Measurements from ENCODE around the gene PPP1R16B.

The PPP1R16B gene

GRCh38 chr20:38840053-38840893 lies 34.8 kb downstream of the PPP1R16B start:
- no peak overlapping the region for H3K4me2 ChIP-seq (ENCODE audit: low read length, poor library complexity, severe bottlenecking)
- no peak overlapping the region for H2AK5ac ChIP-seq (ENCODE audit: low read length, severe bottlenecking)
- no peaks in the 10 kb centered on the region for H3K9me3 ChIP-seq (ENCODE audit: control insufficient read depth, low read length)
- H3K27ac ChIP-seq (ENCODE audit: low read length, poor library complexity, severe bottlenecking): no peak overlapping the region
- H3K14ac ChIP-seq (ENCODE audit: low read length in 2 of 2): peak overlapping the region in 1 of 2 experiments; percentile 5
- no peak overlapping the region for H2BK15ac ChIP-seq (ENCODE audit: low read depth, poor library complexity, severe bottlenecking)
- no peak overlapping the region for H3K23ac ChIP-seq (ENCODE audit: low read length in 2 of 2)
- H2BK5ac ChIP-seq (ENCODE audit: low read depth, low read length, poor library complexity, severe bottlenecking): no peak overlapping the region
- DNase-seq: no peak
- H4K91ac ChIP-seq (ENCODE audit: low read length): no peak overlapping the region
- no peak overlapping the region for H2AFZ ChIP-seq (ENCODE audit: low read depth, low read length)
- no peak overlapping the region for H3K9ac ChIP-seq (ENCODE audit: low read length)
- H3K79me1 ChIP-seq (replicated peaks; ENCODE audit: low read length, poor library complexity, severe bottlenecking): no peaks in the 10 kb centered on the region
- 74% methylated on average over 10 of the region's 14 CpGs for WGBS
- H3K27me3 ChIP-seq (ENCODE audit: control insufficient read depth in 1 of 2, insufficient read depth in 1 of 2, low read length in 2 of 2): peaks cover 14 to 46% of the 10 kb centered on the region in 2 experiments
- no peak overlapping the region for H3K4ac ChIP-seq (ENCODE audit: low read depth in 1 of 2, low read length in 2 of 2)
- no peak overlapping the region for H4K8ac ChIP-seq (ENCODE audit: low read length)
- no peak overlapping the region for H2BK12ac ChIP-seq (ENCODE audit: low read length in 2 of 2)
- H3K4me3 ChIP-seq (ENCODE audit: insufficient read depth in 1 of 2, low read depth in 1 of 2, low read length in 2 of 2): no peak overlapping the region
- no peak overlapping the region for H3K18ac ChIP-seq (ENCODE audit: low read depth in 1 of 2, low read length in 2 of 2)
- H3K36me3 ChIP-seq (ENCODE audit: control insufficient read depth in 1 of 2, insufficient read depth in 2 of 2, low read depth in 1 of 2, low read length in 2 of 2): peaks cover 0 to 2% of the 10 kb centered on the region in 2 experiments
- no peak overlapping the region for H2BK120ac ChIP-seq (ENCODE audit: low read depth, low read length)
- no peaks in the 10 kb centered on the region for H3K4me1 ChIP-seq (ENCODE audit: control insufficient read depth, insufficient read depth, low read depth, low read length)

- H3K4me2 ChIP-seq (ENCODE audit: low read length, poor library complexity, severe bottlenecking): no peak overlapping the region
- no peak overlapping the region for H2BK15ac ChIP-seq (ENCODE audit: low read depth, poor library complexity, severe bottlenecking)
- H2BK5ac ChIP-seq (ENCODE audit: low read depth, low read length, poor library complexity, severe bottlenecking): no peak overlapping the region
- H2BK12ac ChIP-seq (ENCODE audit: low read length in 2 of 2): no peak overlapping the region
- peaks cover 20 to 48% of the 10 kb centered on the region in 2 experiments for H3K27me3 ChIP-seq (ENCODE audit: control insufficient read depth in 1 of 2, insufficient read depth in 1 of 2, low read length in 2 of 2)
- no peak overlapping the region for H3K23ac ChIP-seq (ENCODE audit: low read length in 2 of 2)
- H3K4me1 ChIP-seq (ENCODE audit: control insufficient read depth, insufficient read depth, low read depth, low read length): no peaks in the 10 kb centered on the region
- 88% methylated on average over 5 of the region's 8 CpGs for WGBS
- no peak overlapping the region for H3K4me3 ChIP-seq (ENCODE audit: insufficient read depth in 1 of 2, low read depth in 1 of 2, low read length in 2 of 2)
- H3K79me1 ChIP-seq (replicated peaks; ENCODE audit: low read length, poor library complexity, severe bottlenecking): no peaks in the 10 kb centered on the region
- no peak overlapping the region for H3K14ac ChIP-seq (ENCODE audit: low read length in 2 of 2)
- H2AK5ac ChIP-seq (ENCODE audit: low read length, severe bottlenecking): no peak overlapping the region
- no peaks in the 10 kb centered on the region for H3K36me3 ChIP-seq (ENCODE audit: control insufficient read depth in 1 of 2, insufficient read depth in 2 of 2, low read depth in 1 of 2, low read length in 2 of 2)
- no peaks in the 10 kb centered on the region for H3K9me3 ChIP-seq (ENCODE audit: control insufficient read depth, low read length)
- H3K9ac ChIP-seq (ENCODE audit: low read length): no peak overlapping the region
- no peak for DNase-seq
- H3K4ac ChIP-seq (ENCODE audit: low read depth in 1 of 2, low read length in 2 of 2): no peak overlapping the region
- H3K18ac ChIP-seq (ENCODE audit: low read depth in 1 of 2, low read length in 2 of 2): no peak overlapping the region
- H2AFZ ChIP-seq (ENCODE audit: low read depth, low read length): no peak overlapping the region
- H2BK120ac ChIP-seq (ENCODE audit: low read depth, low read length): no peak overlapping the region
- H4K8ac ChIP-seq (ENCODE audit: low read length): no peak overlapping the region
- H4K91ac ChIP-seq (ENCODE audit: low read length): no peak overlapping the region
- no peak overlapping the region for H3K27ac ChIP-seq (ENCODE audit: low read length, poor library complexity, severe bottlenecking)
These were observed 35.5 kb downstream of the PPP1R16B start for GRCh38 chr20:38840894-38841470.

GRCh38 chr20:38841570-38841969 lies 36.1 kb downstream of the PPP1R16B start:
- no peak overlapping the region for H3K23ac ChIP-seq (ENCODE audit: low read length in 2 of 2)
- 71% methylated on average over 1 of the region's 2 CpGs for WGBS
- no peak overlapping the region for H2AFZ ChIP-seq (ENCODE audit: low read depth, low read length)

DNA sequence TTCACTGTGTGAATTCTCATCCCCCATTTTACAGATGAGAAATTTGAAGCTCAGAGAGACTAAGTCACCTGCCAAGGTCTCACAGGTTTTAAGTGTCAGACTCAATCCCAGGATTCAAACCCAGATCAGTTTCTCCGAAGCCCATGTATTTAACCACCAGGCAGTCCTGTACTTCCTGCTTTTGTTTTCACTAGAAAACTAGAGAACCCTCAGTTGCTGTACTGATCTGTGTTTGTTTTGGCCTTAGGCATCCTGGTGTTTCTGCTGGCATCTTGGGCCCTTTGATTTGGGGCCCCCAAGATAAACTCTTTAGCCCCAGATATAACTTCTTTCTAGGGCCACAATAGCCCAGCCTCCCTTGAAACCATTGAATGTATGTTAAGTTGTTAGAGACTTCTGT lies 36.5 kb downstream of the PPP1R16B start:
- no peaks in the 10 kb centered on the region for H3K79me1 ChIP-seq (replicated peaks; ENCODE audit: low read length, poor library complexity, severe bottlenecking)
- no peaks in the 10 kb centered on the region for H3K36me3 ChIP-seq (ENCODE audit: control insufficient read depth in 1 of 2, insufficient read depth in 2 of 2, low read depth in 1 of 2, low read length in 2 of 2)
- DNase-seq: no peak
- H3K27me3 ChIP-seq (ENCODE audit: control insufficient read depth in 1 of 2, insufficient read depth in 1 of 2, low read length in 2 of 2): peaks cover 28 to 56% of the 10 kb centered on the region in 2 experiments
- no peak overlapping the region for H3K4ac ChIP-seq (ENCODE audit: low read depth in 1 of 2, low read length in 2 of 2)
- H3K4me1 ChIP-seq (ENCODE audit: control insufficient read depth, insufficient read depth, low read depth, low read length): no peaks in the 10 kb centered on the region
- no peak overlapping the region for H4K8ac ChIP-seq (ENCODE audit: low read length)
- no peak overlapping the region for H3K9ac ChIP-seq (ENCODE audit: low read length)
- H3K9me3 ChIP-seq (ENCODE audit: control insufficient read depth, low read length): no peaks in the 10 kb centered on the region
- H3K14ac ChIP-seq (ENCODE audit: low read length in 2 of 2): no peak overlapping the region
- no peak overlapping the region for H2BK120ac ChIP-seq (ENCODE audit: low read depth, low read length)
- H3K4me2 ChIP-seq (ENCODE audit: low read length, poor library complexity, severe bottlenecking): no peak overlapping the region
- no peak overlapping the region for H2BK5ac ChIP-seq (ENCODE audit: low read depth, low read length, poor library complexity, severe bottlenecking)
- no peak overlapping the region for H3K23ac ChIP-seq (ENCODE audit: low read length in 2 of 2)
- H3K18ac ChIP-seq (ENCODE audit: low read depth in 1 of 2, low read length in 2 of 2): no peak overlapping the region
- no peak overlapping the region for H3K4me3 ChIP-seq (ENCODE audit: insufficient read depth in 1 of 2, low read depth in 1 of 2, low read length in 2 of 2)
- 100% methylated on average over 1 of the region's 1 CpG for WGBS
- no peak overlapping the region for H2AK5ac ChIP-seq (ENCODE audit: low read length, severe bottlenecking)
- no peak overlapping the region for H3K27ac ChIP-seq (ENCODE audit: low read length, poor library complexity, severe bottlenecking)
- H2BK15ac ChIP-seq (ENCODE audit: low read depth, poor library complexity, severe bottlenecking): no peak overlapping the region
- H4K91ac ChIP-seq (ENCODE audit: low read length): no peak overlapping the region
- no peak overlapping the region for H2BK12ac ChIP-seq (ENCODE audit: low read length in 2 of 2)
- no peak overlapping the region for H2AFZ ChIP-seq (ENCODE audit: low read depth, low read length)

More at GRCh38 chr20:38841570-38841969, 36.1 kb downstream of the PPP1R16B start:
- Histone ChIP-seq H3K18ac (ENCODE audit: low read depth in 1 of 2, low read length in 2 of 2) (no peak overlapping the region), H2BK5ac (ENCODE audit: low read depth, low read length, poor library complexity, severe bottlenecking) (no peak overlapping the region), H3K4me3 (ENCODE audit: insufficient read depth in 1 of 2, low read depth in 1 of 2, low read length in 2 of 2) (no peak overlapping the region), H3K79me1 (replicated peaks; ENCODE audit: low read length, poor library complexity, severe bottlenecking) (no peaks in the 10 kb centered on the region), H3K4me1 (ENCODE audit: control insufficient read depth, insufficient read depth, low read depth, low read length) (no peaks in the 10 kb centered on the region), H2BK120ac (ENCODE audit: low read depth, low read length) (no peak overlapping the region), H3K4me2 (ENCODE audit: low read length, poor library complexity, severe bottlenecking) (no peak overlapping the region), H4K91ac (ENCODE audit: low read length) (no peak overlapping the region), H4K8ac (ENCODE audit: low read length) (no peak overlapping the region), H3K9me3 (ENCODE audit: control insufficient read depth, low read length) (no peaks in the 10 kb centered on the region), H3K27ac (ENCODE audit: low read length, poor library complexity, severe bottlenecking) (no peak overlapping the region), H2AK5ac (ENCODE audit: low read length, severe bottlenecking) (no peak overlapping the region), H3K4ac (ENCODE audit: low read depth in 1 of 2, low read length in 2 of 2) (no peak overlapping the region), H3K9ac (ENCODE audit: low read length) (no peak overlapping the region), H3K27me3 (ENCODE audit: control insufficient read depth in 1 of 2, insufficient read depth in 1 of 2, low read length in 2 of 2) (peaks cover 24 to 54% of the 10 kb centered on the region in 2 experiments), H3K14ac (ENCODE audit: low read length in 2 of 2) (no peak overlapping the region), H3K36me3 (ENCODE audit: control insufficient read depth in 1 of 2, insufficient read depth in 2 of 2, low read depth in 1 of 2, low read length in 2 of 2) (no peaks in the 10 kb centered on the region), H2BK12ac (ENCODE audit: low read length in 2 of 2) (no peak overlapping the region), H2BK15ac (ENCODE audit: low read depth, poor library complexity, severe bottlenecking) (no peak overlapping the region)
- DNase-seq: no peak
